NCI-H187 treated with DMSO at 0.1 percent for 48 hours (cell line): ENCODE data around the gene ATXN7L2.
"Not testable (repeated sequence)": the region's sequence is repeated elsewhere in the genome, so short reads cannot be mapped to it uniquely, and the experiment has no call there.

Experiments used
- DNase-seq: peaks from one replicate; lab custom pipeline; 2025; lab: John Stamatoyannopoulos, UW

ATXN7L2 gene, protein sequence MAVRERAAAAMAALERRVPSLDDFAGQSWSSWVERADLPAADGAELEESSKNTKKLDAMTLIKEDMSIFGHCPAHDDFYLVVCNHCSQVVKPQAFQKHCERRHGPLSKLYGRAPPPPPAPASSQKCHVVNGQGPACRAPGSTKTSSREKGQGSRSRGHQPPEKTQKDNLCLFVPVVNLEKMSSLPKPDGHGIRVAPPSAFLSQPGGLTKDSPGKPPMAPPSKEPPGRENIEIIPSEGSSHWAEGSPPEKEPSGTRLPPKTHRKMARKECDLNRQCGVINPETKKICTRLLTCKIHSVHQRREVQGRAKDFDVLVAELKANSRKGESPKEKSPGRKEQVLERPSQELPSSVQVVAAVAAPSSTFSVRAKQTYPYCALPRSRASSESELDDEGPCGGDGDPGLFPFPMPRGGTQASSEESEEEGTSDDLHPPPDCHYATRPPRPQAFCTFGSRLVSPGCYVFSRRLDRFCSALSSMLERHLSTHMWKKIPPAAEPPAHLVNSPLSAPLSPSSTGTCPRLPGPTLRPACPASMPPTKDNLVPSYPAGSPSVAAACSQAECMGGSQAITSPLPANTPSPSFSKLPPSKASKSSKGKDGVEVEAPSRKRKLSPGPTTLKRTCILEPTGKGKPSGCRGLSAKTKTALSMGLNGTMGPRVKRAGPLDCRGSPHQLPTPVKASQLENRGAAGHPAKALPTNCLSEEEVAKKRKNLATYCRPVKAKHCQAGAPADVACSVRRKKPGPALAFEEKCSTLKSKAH

GRCh38 chr1:109483672-109484518, at the start of gene ATXN7L2:
ATXN7L2 (plus strand) TSS chr1:109483905; CDS start chr1:109483954, 49 bp downstream.
- DNase-seq, result peak; percentile 38

GRCh38 chr1:109434484-109434883, 49.2 kb upstream of the ATXN7L2 start:
- DNase-seq, result no peak

DNA sequence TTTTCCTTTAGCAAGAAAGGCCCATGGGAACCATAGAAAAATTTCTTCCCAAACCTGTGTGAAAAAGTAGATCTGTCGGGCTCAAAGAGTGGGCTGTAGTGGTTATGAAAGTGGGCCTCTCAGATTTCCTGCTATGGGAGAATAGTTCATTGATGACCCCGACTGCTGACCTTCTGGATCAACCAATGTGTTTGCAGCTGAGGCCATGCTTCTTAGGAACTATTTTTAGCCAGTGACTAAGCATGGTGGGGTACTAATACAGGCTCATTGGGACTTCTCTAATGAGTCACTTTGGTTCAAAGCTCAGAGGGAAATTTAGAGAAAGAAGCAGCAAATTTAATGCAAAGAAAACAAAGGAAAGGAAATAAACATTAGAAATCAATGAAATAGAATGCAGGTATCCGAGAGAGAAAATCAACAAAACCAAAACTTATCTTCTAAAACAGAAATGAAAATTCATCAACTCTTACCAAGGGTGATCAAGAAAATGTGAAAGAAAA, 44.9 kb upstream of the ATXN7L2 start:
- no peak for DNase-seq

DNA sequence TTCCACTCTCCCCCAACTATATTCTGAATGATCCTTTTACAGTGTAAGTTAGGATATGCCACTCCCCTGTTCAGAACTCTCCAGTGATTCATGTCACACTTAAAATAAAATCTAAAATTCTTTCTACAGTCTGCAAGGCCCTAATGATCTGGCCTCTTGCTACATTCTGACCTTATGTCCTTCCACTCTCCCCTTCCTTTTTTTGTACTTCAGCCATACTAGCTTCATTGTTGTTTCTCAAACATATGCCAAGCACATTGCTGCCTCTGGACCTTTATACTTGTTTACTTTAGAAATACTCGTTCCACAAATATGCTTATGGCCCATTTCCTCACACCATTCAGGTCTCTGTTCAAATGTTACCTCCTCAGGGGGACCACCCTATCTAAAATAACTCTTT, 42.6 kb upstream of the ATXN7L2 start:
- no peak for DNase-seq

- DNase-seq, result no peak
These were observed 40.2 kb upstream of the ATXN7L2 start for GRCh38 chr1:109443476-109443875.

DNA sequence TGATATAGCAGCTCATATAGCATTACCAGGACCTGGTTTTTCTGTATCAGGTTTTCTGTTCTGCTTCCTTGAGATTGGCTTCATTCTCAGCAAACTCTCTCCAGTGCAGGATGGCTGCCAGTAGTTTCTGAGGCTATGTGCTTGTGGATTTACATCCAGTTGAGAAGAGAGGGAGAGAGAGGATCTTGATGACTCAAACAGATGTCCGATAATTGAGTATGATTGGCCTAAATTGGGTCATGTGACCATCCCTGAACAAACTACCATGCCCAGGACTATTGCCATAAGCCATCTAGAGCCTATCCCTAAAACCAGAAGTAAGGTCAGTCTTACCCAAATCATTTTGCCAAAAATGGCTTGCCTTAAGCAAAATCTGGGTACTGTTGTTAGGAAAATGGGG, 39.4 kb upstream of the ATXN7L2 start:
- no peak for DNase-seq

GRCh38 chr1:109445949-109446695, 37.6 kb upstream of the ATXN7L2 start:
- not testable (repeated sequence) for DNase-seq

DNA sequence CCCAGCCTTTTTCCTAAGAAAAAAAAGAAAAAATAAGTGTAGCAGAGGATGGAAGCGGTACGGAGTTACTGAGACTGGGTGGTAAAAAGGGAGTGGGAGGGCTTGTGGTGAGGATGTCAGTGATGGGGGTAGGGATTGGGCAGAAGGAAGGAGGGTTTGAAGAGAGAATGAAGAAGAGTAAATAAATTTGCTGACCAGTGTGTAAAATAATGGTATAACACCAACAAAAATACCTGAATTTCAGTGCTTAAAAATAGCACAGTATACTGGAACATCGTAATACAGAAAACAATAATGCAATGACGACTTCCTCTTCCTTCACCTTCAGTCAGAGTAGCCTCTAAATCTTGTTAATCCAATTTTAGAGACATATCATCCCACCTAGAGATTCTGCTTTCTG, 36.2 kb upstream of the ATXN7L2 start:
- no peak for DNase-seq

- no peak for DNase-seq
These were observed 29.1 kb upstream of the ATXN7L2 start for GRCh38 chr1:109454497-109455133.

GRCh38 chr1:109457819-109458218, 25.9 kb upstream of the ATXN7L2 start:
- no peak for DNase-seq

- no peak for DNase-seq
These were observed 17.6 kb upstream of the ATXN7L2 start for GRCh38 chr1:109466125-109466451.

DNA sequence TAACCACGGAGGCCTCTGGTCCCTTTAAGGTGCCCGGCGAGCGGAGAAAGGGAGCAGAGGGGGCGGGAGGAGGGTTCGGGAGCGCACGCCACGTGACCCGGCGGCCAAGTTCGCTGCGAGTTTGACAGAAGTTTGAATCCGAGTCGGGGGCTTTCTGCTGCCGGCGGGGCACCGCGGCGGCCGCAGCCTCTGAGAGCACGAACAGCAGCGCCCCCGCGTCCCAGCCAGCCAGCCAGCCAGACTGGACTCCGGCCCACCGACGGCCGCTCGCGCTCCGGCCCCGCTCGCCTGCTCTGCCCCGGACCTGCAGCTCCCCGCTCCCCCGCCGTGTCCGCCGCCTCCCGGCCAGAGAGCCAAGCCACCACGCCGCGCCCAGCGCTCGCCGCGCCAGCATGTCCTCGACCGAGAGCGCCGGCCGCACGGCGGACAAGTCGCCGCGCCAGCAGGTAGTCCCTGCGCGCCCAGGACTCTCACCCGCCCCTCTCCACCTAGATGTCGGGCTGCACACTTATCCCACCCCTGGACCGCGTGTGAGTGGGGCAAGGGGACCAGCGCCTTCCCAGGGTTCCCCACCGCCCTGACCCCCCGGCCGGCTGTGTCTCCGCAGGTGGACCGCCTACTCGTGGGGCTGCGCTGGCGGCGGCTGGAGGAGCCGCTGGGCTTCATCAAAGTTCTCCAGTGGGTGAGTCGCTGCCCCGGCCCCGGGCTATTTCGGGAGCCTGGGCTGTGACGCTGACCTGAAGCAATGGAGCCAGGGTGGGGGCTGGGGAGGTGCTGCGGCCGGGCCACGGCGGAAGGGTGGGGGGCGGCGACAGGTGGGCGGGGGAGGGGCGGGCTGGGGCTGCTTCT, 17.0 kb upstream of the ATXN7L2 start, which contains the start of gene SYPL2:
Gene SYPL2, plus strand, starts transcription at position 95 of the 849 bp plus-strand sequence. Its CDS starts 298 bp downstream, at position 393.
- no peak for DNase-seq

DNA sequence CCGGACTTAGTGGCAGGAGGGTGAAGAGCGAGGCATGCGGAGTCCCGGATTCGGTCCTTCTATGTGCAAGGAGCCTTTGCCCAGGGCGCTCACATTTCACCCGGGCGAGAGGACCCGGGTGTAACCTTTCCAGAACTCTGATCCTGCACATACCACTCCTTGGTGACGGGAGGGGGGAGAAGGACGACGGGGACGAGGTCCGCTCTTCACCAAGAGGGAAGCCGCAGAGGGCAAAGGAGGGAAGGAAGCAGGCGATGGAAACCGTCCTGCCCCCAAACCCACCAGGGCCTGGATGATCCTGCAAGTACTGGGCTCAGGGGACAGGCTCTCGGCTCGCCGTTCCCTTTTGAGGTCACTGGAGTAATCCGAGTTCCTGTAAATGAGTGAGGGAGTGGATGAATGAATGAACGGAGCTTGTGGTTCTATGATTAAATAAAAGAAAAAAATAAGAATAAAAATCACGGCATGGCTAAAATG, 16.4 kb upstream of the ATXN7L2 start:
- no peak for DNase-seq

- DNase-seq, result no peak
These were observed 15.6 kb upstream of the ATXN7L2 start for GRCh38 chr1:109468061-109468460.

GRCh38 chr1:109468903-109469302, 14.8 kb upstream of the ATXN7L2 start:
- DNase-seq, result no peak

DNA sequence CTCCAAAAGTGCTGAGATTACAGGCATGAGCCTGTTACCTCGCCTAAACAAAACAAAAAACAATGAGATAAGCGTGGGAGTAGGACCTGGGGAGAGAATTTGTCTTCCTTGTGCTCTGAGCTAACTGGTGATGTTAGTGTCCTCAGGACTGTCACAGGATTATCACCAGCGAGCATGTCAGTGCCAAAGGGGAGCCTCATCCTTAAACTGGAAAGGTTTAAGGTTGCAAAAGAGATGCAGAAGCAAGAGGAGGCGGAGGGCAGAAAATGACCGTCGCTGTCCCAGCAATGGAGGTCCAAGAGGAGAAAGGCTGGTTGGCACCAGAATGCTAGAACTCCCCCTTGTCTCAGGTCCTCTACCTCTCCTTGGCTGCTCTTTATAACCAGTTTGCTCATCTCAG, 13.5 kb upstream of the ATXN7L2 start:
- no peak for DNase-seq

- no peak for DNase-seq
These were observed 10.9 kb upstream of the ATXN7L2 start for GRCh38 chr1:109472779-109473178.

DNA sequence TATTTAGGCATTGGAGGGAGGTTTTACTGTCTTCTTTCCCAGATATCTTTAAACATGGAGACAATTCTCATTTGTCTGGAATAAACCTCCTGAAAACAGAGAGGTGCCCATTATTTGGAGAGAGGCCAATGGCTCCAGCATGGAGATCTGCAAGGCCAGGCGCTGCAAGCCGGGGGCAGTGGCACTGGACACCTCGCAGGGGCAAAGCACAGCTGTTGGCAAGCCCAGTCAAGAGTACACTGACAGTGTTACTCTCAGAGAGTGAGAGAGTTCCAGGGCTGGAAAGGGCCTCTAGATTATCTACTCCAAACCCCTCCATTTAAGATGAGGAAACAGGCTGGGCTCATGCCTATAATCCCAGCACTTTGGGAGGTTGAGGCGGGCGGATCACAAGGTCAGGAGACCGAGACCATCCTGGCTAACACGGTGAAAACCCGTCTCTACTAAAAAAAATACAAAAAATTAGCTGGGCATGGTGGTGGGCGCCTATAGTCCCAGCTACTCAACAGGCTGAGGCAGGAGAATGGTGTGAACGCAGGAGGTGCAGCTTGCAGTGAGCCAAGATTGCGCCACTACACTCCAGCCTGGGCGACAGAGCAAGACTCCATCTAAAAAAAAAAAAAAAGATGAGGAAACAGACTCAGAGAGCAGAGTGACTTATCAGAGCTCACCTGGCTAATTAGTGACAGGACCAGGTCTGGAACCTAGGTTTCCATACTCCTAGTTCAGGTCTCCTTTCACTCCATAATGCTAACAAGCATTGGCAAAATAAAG, 10.2 kb upstream of the ATXN7L2 start:
- not testable (repeated sequence) for DNase-seq

GRCh38 chr1:109474697-109475096, 9.0 kb upstream of the ATXN7L2 start:
- no peak for DNase-seq
